Limb (tissue), 2 donors: ENCODE data around the gene GNAT1.
A peak's percentile ranks its signal among the peaks of the same experiment; 100 is the strongest.
"Not testable (repeated sequence)": the region's sequence is repeated elsewhere in the genome, so short reads cannot be mapped to it uniquely, and the experiment has no call there.

Source experiments
- DNase-seq, 2 donors: peaks; one replicate each; pipeline ENCODE4 v3.0.0-alpha.2; 2016; ENCODE audit errors: extremely low spot score in 2 of 2

The GNAT1 gene

GRCh38 chr3:50202353-50203112 is 11.1 kb downstream of the GNAT1 start:
- DNase-seq: no peak

GRCh38 chr3:50203113-50203808 is 11.9 kb downstream of the GNAT1 start:
- no peak for DNase-seq

- DNase-seq: no peak
Measured at GRCh38 chr3:50203809-50204803, 12.7 kb downstream of the GNAT1 start.

- peak in 1 of 2 donors; percentile 79 for DNase-seq
Measured at GRCh38 chr3:50204804-50205412, 13.5 kb downstream of the GNAT1 start, which contains the start of gene SLC38A3. Gene SLC38A3 (plus strand): TSS chr3:50205271. CDS start chr3:50214200, 8,929 bp downstream.

GRCh38 chr3:50205413-50206276 is 14.2 kb downstream of the GNAT1 start:
- DNase-seq: no peak

GRCh38 chr3:50207359-50208042 is 16.1 kb downstream of the GNAT1 start:
- no peak for DNase-seq

- no peak for DNase-seq
Measured at GRCh38 chr3:50208677-50209344, 17.4 kb downstream of the GNAT1 start.

- DNase-seq: no peak
Measured at GRCh38 chr3:50210176-50210509, 18.7 kb downstream of the GNAT1 start.

- no peak for DNase-seq
Measured at GRCh38 chr3:50210510-50211367, 19.3 kb downstream of the GNAT1 start.

GRCh38 chr3:50211368-50211717 is 19.9 kb downstream of the GNAT1 start:
- not testable (repeated sequence) for DNase-seq

- DNase-seq: no peak
Measured at GRCh38 chr3:50211930-50212329, 20.5 kb downstream of the GNAT1 start.

- no peak for DNase-seq
Measured at GRCh38 chr3:50212502-50212901, 21.1 kb downstream of the GNAT1 start.

- no peak for DNase-seq
Measured at GRCh38 chr3:50212971-50213370, 21.6 kb downstream of the GNAT1 start.

GRCh38 chr3:50213373-50213772 is 22.0 kb downstream of the GNAT1 start:
- no peak for DNase-seq

GRCh38 chr3:50214824-50215223 is 23.4 kb downstream of the GNAT1 start:
- no peak for DNase-seq

- no peak for DNase-seq
Measured at GRCh38 chr3:50215529-50215928, 24.1 kb downstream of the GNAT1 start.

GRCh38 chr3:50217681-50218080 is 26.3 kb downstream of the GNAT1 start:
- DNase-seq: no peak

GRCh38 chr3:50218448-50218847 is 27.0 kb downstream of the GNAT1 start:
- DNase-seq: no peak
